Measurements from ENCODE around the gene RBP3.
A peak's percentile ranks its signal among the peaks of the same experiment; 100 is the strongest.

Gene RBP3

DNA sequence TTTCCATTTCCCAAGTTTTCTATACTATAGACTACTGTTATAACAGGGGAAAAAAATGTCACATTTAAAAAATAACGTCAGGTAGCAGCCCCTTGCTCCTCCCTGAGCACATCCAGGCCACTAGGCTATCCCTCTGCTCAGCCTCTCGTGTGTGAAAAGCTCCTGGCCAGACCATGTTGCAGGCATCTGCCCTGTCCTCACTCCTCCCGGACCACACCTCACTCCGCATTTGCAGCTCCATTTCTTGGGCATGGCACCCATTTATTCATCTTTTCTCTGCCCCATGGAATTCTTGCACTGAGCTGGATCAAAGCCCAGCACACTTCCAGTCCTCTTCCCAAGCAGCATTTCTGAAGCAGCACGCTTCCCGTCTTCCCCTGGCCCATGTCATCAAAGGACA is 27.4 kb upstream of the RBP3 start:
- no peak for DNase-seq

DNA sequence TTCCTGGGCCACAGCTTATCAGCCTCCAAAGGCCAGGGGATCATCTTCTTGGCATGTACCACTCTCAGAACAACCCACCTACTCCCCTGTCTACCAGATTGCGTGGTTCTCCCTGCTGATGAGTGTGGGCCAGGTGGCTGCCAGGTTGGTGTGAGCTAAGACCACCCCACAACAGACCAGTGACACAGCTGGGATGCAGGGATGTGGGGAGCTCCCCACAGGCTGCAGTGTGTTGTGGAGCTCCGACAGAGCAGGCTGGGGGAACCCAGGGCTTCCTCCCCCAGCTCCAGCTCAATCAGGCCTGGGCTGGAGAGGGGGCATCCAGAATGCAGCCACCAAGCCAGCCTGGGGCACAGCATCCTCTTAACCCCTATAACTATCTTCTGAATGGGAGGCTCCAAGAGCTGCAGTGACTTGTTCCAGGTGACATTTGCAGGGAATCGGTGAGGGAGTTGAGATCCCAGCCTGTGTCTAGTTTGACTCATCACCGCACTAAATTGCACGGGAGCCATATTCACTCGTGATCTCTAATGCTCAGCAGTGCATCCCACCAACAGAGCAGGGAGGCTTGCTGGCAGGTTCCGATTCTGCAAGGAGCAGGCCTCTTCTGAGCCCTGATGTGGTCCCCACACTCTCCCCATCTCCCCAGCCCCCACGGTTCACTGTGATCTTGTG is 26.5 kb upstream of the RBP3 start:
- DNase-seq = no peak

DNA sequence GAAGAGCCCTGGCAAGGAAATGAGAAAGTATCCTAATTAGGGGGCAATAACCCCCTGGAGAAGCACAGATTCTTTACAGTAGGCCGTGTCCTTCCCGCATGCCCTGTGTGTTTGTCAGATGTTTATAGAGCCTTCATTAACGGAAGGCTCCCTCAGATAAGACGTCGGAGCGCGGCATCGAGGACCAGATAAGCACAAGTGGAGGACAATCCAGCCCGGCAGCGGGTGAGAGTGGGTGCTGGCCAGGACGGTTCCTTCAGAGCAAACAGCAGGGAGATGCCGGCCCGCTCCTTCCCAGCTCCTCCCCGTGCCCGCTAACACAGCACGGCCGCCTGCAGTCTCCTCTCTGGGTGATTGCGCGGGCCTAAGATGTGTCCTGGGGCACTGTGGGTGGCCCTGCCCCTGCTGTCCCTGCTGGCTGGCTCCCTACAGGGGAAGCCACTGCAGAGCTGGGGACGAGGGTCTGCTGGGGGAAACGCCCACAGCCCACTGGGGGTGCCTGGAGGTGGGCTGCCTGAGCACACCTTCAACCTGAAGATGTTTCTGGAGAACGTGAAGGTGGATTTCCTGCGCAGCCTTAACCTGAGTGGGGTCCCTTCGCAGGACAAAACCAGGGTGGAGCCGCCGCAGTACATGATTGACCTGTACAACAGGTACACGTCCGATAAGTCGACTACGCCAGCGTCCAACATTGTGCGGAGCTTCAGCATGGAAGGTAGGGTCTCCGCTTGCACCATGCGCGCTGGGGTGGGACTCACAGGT is 25.7 kb upstream of the RBP3 start, which contains the start of gene GDF2:
GDF2 (plus strand) TSS at position 155 of the 762 bp plus-strand sequence; CDS start at position 370, 215 bp downstream.
- no peak for DNase-seq

DNA sequence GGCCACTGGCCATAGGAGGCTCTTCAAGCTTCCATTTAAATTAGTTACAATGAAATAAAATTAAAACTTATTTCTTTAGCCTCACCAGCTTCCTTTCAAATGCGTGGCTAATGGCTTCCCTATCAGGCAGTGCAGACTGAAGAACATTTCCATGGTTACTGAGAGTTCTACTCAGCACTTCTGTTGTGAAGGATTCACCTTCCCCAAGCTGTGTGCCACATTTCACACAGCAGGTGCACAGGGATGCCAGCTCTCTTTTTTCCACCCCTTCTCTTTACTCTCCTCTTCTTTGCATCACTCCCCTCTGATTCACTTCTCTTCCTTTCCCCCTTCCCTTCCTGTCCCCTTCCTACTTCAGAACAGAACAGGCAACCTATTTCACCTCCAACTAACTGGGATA is 25.1 kb upstream of the RBP3 start:
- DNase-seq = no peak

DNA sequence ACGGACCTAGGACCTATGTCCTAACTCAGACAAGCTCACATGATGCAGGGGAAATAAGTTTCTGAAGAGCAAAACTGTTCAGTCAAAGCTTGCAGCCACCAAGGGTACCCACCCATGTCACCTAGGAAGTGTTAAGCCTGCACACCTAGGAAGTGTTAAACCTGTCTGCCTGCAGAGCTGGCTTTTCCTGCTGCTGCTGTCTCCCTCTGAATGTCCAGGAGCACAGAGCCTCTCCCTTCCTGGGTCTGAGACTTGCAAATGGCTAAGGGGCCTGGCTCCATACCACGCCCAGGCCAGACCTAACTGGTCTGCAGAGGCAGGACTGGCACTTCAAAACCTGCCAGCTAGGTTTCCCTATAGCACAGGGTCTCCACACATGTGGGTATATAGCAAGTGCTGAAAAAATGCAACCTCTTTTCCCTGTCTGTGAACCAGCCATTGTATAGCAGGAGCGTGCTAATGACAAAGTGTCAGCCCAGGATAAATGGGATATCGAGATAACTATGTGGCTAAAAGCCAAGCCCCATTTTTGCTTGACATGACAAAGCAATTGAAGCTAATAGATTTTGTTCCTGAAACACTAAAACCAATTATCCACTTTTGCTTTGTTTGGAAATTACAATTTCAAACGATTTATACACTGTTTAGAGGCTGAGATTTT is 24.4 kb upstream of the RBP3 start:
- DNase-seq = no peak

DNA sequence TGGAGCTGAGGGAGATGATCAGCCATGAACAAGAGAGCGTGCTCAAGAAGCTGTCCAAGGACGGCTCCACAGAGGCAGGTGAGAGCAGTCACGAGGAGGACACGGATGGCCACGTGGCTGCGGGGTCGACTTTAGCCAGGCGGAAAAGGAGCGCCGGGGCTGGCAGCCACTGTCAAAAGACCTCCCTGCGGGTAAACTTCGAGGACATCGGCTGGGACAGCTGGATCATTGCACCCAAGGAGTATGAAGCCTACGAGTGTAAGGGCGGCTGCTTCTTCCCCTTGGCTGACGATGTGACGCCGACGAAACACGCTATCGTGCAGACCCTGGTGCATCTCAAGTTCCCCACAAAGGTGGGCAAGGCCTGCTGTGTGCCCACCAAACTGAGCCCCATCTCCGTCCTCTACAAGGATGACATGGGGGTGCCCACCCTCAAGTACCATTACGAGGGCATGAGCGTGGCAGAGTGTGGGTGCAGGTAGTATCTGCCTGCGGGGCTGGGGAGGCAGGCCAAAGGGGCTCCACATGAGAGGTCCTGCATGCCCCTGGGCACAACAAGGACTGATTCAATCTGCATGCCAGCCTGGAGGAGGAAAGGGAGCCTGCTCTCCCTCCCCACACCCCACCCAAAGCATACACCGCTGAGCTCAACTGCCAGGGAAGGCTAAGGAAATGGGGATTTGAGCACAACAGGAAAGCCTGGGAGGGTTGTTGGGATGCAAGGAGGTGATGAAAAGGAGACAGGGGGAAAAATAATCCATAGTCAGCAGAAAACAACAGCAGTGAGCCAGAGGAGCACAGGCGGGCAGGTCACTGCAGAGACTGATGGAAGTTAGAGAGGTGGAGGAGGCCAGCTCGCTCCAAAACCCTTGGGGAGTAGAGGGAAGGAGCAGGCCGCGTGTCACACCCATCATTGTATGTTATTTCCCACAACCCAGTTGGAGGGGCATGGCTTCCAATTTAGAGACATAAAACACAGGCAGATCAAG is 22.6 kb upstream of the RBP3 start:
- no peak for DNase-seq

DNA sequence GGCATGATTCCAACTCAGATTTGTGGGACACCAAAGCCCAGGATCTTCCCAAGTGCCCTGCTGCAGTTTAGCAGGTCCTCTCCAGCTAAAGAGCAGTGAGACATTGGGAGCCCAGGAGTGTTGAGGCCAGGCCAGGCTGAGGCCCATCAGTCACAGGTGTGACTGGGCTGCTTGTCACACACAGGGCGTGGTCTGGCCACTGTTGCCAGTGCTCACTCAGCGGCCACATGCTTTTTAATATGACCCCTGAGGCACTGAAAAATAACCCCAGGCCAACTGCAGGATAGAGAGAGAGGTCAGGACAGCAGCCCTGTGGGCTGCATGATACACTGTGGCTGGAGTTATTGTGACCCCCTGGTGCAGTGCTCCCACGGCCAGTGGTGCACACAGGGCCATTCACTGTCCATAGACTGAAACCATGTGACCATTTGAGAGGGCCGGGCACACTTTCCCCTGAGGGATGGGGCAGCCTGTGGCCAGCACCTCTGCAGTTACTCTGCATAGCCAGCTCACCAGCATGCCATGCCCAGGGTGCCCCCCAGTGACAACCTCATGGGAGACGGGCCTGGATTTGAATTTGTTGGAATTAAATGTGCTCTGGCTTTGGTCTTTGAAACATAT is 21.7 kb upstream of the RBP3 start:
- no peak for DNase-seq

DNA sequence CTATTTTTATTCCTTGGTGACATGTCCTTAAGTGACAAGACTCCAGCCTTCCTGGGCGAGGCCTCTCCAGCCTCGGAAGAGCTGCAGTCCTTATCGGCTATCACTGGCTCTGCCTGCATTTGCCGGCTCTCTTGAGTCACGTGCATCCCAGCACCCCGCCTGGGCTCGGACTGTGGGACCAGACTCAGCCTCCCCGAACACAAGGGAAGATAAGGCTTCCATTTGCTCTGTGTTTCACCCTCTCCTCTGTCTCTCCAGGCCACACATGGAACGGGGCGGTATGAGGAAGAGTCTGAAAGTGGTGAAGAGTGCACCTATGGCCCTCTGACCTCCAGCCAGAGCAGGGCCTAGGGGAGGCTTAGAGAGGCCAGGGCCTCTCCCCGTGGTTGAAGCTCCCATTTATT is 21.2 kb upstream of the RBP3 start:
- no peak for DNase-seq

DNA sequence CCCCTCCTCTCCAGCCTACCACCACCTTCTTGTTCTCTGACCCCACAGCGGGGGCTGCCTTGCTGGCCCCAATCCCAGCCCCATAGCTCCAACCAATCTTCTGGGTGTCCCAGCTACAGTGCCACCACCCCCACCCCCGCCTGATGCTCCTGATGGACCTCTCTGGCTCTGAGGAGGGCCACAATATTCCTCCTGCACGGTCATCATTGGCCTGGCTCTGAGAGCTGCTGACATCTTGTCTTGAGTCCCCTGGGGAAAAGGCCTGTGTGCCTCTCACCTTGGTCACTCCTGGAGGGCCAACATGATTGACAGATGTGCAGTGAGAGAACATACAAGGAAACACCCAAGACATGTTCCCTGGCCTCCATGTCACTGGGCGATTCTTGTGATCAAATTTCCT is 18.3 kb upstream of the RBP3 start:
- DNase-seq = no peak

DNA sequence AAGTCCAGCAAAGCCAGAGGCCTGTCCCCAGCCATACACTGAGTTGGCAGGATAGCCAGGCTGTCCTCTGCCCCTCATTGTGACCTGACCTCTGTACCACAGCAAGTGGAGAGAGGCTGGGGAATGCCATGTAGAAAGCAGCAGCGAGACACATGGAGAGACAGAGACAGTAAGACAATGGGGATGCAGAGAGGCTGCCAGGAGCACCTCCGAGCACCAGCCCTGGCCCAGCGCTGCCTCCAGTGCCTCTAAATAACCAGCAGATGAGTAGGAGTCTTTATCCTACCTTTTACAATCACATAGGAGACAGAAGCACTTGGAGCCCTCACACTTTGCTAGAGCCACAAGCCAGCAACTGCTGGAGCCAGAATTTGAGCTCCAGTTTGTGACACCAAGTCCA is 17.8 kb upstream of the RBP3 start:
- DNase-seq = no peak

DNA sequence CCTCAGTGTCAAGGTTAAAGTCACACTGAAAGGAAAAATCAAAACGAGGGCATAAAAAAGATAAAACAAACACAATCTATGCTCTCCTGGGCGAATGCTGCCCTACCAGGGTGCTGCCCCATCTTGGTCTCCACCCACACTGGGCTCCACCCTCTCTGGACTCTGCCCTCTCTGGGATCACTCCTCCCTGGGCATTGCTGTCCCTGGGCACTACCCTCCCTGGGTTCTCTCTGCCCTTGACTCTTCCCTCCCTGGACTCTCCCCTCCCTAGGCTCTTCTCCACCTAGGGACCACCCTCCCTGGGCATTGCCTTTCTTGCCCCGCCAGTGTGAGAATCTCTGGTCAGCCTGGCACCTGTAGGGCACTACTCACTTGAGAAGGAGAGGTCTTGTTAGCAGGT is 17.4 kb upstream of the RBP3 start:
- DNase-seq = no peak

DNA sequence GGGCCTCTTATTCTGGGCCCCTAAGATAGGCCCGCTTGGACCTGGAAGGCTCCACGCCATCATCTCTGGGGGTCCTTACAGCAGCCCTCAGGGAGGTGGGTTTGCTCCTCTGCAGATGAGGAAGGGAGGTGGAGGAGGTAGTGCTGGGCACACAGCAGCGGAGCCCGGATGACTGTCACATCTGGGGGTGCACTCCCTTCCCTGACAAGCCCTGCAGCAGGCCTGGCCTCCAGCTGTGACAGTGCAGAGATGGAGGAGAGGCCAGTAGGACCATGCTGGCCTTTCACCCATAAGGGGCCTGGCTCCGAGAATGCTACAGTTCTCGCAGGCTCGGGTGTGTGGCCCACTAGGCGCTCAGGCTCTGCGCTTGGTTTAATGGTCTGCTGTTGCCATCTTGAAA is 16.7 kb upstream of the RBP3 start:
- no peak for DNase-seq

DNA sequence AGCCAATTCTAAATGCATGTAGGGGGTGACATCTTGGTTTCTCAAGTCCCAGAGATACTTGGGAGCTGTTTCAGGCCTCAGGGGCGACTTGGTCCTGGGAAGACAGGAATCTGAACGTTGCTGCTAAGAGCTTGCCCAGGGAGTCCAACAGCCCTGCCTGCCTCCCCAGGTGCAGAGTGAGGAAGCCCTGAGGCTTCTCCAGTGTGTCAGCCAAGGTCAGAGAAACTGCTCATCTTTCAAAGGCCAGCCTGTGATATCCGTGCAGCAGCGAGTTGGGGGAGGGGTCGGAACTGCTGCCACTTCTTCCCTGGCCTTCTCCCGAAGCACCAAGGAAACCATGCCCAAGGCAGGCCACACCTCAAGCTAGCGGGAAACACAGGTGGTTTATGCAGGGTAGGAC is 16.2 kb upstream of the RBP3 start:
- DNase-seq = no peak

DNA sequence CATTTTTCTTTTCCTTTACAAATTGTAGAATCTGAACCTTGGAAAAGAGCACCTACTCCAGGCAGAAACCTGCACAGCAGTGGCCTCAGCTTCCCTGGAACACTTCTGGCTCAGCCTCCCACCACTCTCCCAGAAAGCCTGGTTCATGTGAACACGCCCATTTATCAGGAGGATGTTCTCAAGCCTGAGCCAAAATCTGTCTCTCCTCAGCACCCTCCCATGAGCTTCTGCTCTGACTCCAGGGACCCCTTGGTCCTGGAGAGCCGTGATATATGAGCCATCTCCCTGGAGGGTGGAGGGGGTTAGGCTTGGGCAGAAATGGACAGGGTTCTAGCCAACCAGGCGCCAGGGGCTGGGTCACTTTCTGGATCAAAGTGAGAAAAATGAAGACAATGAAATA is 15.8 kb upstream of the RBP3 start:
- DNase-seq = no peak

DNA sequence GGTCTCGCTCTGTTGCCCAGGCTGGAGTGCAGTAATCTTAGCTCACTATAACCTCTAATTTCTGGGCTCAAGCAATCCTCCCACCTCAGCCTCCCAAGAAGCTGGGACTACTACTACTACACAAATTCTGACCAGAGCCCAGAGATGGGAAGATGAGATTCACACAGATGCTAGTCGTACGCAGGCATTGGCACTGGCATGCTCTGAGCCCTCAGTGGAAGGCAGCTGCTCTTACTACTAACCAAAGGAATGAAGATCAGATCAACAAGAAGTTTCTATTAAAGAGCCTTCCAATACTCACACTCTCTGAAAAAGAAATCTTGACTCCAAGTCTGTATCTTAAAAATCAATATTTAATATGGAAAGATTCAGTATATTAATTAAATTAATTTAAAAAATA is 15.2 kb upstream of the RBP3 start:
- DNase-seq = no peak

DNA sequence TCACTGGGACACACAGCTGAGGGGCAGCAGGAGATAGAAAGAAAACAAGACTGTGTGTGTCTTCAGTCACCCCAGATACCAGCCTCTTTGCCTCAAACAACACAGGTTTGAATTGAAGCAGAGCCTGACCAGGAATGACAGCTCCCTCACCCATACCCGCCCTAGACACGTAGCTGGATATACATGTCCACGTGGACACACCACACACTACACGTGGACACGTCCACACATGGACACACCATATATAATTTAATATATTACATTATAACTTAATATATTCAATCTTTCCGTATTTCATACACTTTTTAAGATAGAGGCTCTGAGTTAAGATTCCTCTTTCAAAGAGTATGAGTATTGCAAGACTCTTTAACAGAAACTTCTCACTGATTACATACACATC is 14.6 kb upstream of the RBP3 start:
- no peak for DNase-seq

DNA sequence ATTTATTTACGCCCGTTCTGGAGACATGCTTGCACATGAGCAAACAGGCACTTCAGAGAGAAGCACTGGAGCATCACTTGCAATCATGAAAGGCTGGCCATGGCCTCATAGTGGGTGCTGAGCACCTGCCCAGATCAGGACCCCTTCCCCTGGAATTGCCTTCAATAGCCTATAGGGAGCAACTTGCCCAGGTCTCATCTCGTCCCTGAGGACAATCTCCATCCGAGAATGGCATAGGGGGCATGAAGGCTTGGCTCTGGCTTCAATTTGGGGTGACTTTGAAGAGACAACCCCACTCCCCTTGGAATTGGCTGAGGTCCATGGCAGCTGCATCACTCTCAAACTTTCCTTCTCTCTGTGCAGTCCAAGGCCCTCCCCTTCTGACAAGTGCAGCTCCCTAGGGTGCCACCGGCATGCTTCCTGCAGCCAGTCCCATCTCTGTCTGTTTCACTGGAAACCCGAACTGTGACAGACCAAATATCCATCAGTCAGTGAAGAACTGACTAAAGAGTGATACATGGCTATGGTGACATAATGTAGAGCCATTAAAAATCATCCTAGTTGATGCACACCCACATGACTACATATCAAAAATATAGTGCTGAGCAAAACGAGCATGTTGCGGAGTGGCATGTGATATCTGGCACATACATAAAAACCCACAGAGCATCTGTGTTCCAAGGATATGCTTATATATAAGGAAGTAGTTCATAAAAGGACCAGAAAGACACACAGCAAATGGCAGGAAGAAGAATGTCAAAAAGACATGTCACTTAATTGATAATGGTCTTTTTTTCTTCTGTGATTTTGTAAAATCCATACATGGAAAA is 13.5 kb upstream of the RBP3 start:
- DNase-seq = peak; percentile 20

DNA sequence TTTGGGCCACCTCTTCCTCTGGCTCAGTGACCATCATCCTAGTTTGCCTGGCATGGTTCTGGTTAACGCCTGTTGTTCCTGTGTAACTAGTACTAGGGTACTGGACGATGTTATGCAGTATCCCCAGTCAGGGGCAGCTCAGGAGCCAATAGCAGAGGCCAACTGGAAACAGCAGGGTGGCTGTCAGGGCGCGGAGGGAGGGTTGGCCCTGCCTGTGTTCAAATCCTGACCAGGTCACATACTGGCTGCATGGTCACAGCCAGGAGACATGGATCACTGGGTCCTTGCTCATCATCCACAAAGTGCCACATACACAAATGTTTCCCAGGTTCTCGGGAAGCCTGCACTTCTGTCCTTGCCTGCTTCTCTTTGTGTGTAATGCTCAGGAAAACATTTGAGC is 12.3 kb upstream of the RBP3 start:
- no peak for DNase-seq

DNA sequence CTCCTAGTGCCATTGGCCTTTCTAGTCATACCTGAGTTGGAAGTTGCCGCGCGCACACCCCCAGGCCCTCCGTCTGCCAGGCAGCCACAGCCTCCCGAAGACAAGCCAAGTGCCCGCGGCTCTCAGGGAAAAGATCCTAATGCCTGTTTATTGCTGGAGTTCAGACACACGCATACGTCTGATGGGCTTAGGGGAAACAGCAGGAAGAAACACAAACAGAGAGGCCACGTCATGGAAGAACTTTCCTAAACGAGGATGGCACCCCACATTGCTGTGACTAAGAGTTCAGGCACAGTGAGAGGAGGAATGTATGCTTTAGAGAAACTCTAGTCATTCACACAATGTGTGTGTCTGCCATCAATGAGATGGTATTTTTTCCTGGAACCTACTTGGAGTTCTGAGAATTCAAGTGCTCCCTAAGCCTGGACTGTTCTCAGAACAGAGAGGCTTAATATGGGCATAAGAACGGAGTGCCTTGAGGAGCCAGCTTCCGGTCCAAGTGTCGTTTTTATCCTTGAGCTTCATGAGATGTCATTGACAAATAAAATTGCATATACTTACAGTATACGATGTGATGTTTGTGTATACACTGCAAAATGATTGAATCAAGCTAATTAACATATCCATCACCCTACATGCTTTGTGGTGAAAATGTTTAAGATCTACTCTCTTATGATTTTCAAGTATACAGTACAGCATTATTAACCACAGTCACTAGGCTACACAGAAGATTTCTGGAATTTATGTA is 11.6 kb upstream of the RBP3 start:
- no peak for DNase-seq

DNA sequence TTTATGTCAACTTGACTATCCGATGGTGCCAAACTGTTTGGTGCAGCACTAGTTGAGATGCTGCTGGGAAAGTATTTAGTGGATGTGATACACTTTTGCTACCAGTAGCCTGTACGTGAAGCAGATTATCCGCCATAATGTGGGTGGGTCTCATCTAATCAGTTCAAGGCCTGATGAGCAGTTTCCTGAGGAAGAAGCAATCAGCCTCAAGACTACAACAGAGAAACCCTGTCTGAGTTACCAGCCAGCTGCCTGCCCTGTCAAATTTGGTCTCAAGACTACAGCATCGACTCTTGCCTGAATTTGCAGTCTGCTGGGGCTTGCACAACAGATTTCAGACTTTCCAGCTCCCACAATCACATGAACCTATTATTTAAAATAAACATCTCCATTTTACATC is 10.9 kb upstream of the RBP3 start:
- no peak for DNase-seq

Measured in NCI-H345 (cell line).